Activated T-helper 9 cell treated with anti-CD3 and anti-CD28 coated beads, Interleukin-2, amount 50 U/mL, for 16 hours (primary cell): ENCODE data around the gene ZNF823.
"Not testable (repeated sequence)": the region's sequence is repeated elsewhere in the genome, so short reads cannot be mapped to it uniquely, and the experiment has no call there.

Experiments
- DNase-seq: peaks from one replicate; pipeline ENCODE4 v3.0.0-alpha.2; 2020; ENCODE audit warnings: low read depth

The ZNF823 gene

GRCh38 chr19:11738746-11739620 is at the start of gene ZNF823:
ZNF823 (minus strand) TSS chr19:11738946; CDS start chr19:11738819, 127 bp downstream.
- DNase-seq = peak; percentile 89

- DNase-seq = no peak
Observed at GRCh38 chr19:11787536-11787935, 48.8 kb upstream of the ZNF823 start.

GRCh38 chr19:11784356-11784755 is 45.6 kb upstream of the ZNF823 start:
- DNase-seq = no peak

GRCh38 chr19:11783767-11784166 is 45.0 kb upstream of the ZNF823 start:
- DNase-seq = no peak

GRCh38 chr19:11781295-11782057 is 42.7 kb upstream of the ZNF823 start:
- DNase-seq = no peak

- no peak for DNase-seq
Observed at GRCh38 chr19:11780431-11781020, 41.8 kb upstream of the ZNF823 start.

GRCh38 chr19:11776669-11777068 is 37.9 kb upstream of the ZNF823 start:
- DNase-seq = not testable (repeated sequence)

- DNase-seq = not testable (repeated sequence)
Observed at GRCh38 chr19:11771520-11771919, 32.8 kb upstream of the ZNF823 start.

- no peak for DNase-seq
Observed at GRCh38 chr19:11769995-11770394, 31.2 kb upstream of the ZNF823 start.

- peak; percentile 1 for DNase-seq
Observed at GRCh38 chr19:11767633-11768133, 28.9 kb upstream of the ZNF823 start.

- peak; percentile 83 for DNase-seq
Observed at GRCh38 chr19:11766597-11767591, 28.1 kb upstream of the ZNF823 start, which contains the start of gene ZNF441. ZNF441 (plus strand) TSS chr19:11767000; CDS start chr19:11767194, 194 bp downstream.

GRCh38 chr19:11763611-11764010 is 24.9 kb upstream of the ZNF823 start:
- DNase-seq = no peak

GRCh38 chr19:11763117-11763516 is 24.4 kb upstream of the ZNF823 start:
- no peak for DNase-seq

- no peak for DNase-seq
Observed at GRCh38 chr19:11759805-11760204, 21.1 kb upstream of the ZNF823 start.

GRCh38 chr19:11756965-11757364 is 18.2 kb upstream of the ZNF823 start:
- no peak for DNase-seq

GRCh38 chr19:11754663-11755062 is 15.9 kb upstream of the ZNF823 start:
- DNase-seq = no peak

GRCh38 chr19:11752244-11752736 is 13.5 kb upstream of the ZNF823 start:
- no peak for DNase-seq

GRCh38 chr19:11749751-11750150 is 11.0 kb upstream of the ZNF823 start:
- DNase-seq = no peak

GRCh38 chr19:11747277-11747676 is 8.5 kb upstream of the ZNF823 start:
- DNase-seq = no peak

- no peak for DNase-seq
Observed at GRCh38 chr19:11745869-11746268, 7.1 kb upstream of the ZNF823 start.
